GM23338 (cell line): Measurements from ENCODE around the gene IDH3B. TPM values are rescaled to one million over a fixed set of nuclear protein-coding genes. Genes with fewer than 3 reads are reported as not detected.

Source experiments
- ATAC-seq: fragments of 200-7000 bp; cut with Tn5 transposase; 3 replicates; pipeline ENCODE4 v1.9.1; 2020
- DNase-seq: peaks from one replicate; pipeline ENCODE4 v3.0.0-alpha.2; 2015; ENCODE audit warnings: low spot score
- H2AFZ ChIP-seq: fragments of 200-600 bp; sonication (generic); 2 replicates; pipeline ENCODE4 v1.8.0; 2016; ENCODE audit warnings: antibody characterized with exemption, mild to moderate bottlenecking, moderate library complexity
- H3F3A ChIP-seq: fragments of 200-600 bp; sonication (generic); replicated peaks from 2 replicates; pipeline ENCODE4 v1.8.0; 2017; ENCODE audit warnings: antibody characterized with exemption, mixed run types, low read depth
- H3K27ac ChIP-seq: fragments of 200-600 bp; sonication (generic); 2 replicates; pipeline ENCODE4 v1.6.1; 2016; ENCODE audit warnings: low read depth
- H3K27me3 ChIP-seq: fragments of 200-600 bp; sonication (generic); 2 replicates; pipeline ENCODE4 v1.8.0; 2016; ENCODE audit warnings: mild to moderate bottlenecking, mixed run types, moderate library complexity; ENCODE audit not compliant: insufficient read depth
- H3K36me3 ChIP-seq: fragments of 200-600 bp; sonication (generic); 2 replicates; pipeline ENCODE4 v1.8.0; 2016; ENCODE audit warnings: mild to moderate bottlenecking; ENCODE audit not compliant: insufficient read depth
- H3K4me1 ChIP-seq: fragments of 200-600 bp; sonication (generic); 2 replicates; pipeline ENCODE4 v1.8.0; 2016; ENCODE audit warnings: mild to moderate bottlenecking, moderate library complexity; ENCODE audit not compliant: insufficient read depth
- H3K4me2 ChIP-seq: fragments of 200-600 bp; sonication (generic); 2 replicates; pipeline ENCODE4 v1.7.1; 2017; ENCODE audit warnings: mixed run types
- H3K4me3 ChIP-seq: fragments of 200-600 bp; sonication (generic); 2 replicates; pipeline ENCODE4 v1.6.1; 2016; ENCODE audit warnings: mixed run types
- H3K79me2 ChIP-seq: fragments of 200-600 bp; sonication (generic); replicated peaks from 2 replicates; pipeline ENCODE4 v1.8.0; 2017; ENCODE audit warnings: mild to moderate bottlenecking; ENCODE audit not compliant: insufficient read depth
- H3K9me2 ChIP-seq: fragments of 200-600 bp; sonication (generic); 2 replicates; pipeline ENCODE4 v1.8.0; 2017; ENCODE audit not compliant: insufficient read depth
- H4K20me1 ChIP-seq: fragments of 200-600 bp; sonication (generic); replicated peaks from 2 replicates; pipeline ENCODE4 v1.8.0; 2017; ENCODE audit warnings: mild to moderate bottlenecking; ENCODE audit not compliant: insufficient read depth
- H3K27ac Mint-ChIP-seq: 2 replicates; pipeline ENCODE4 v1.8.0; 2020; ENCODE audit warnings: inconsistent platforms, mild to moderate bottlenecking, moderate library complexity, mixed read lengths
- H3K27me3 Mint-ChIP-seq: 3 replicates; pipeline ENCODE4 v1.8.0; 2022; ENCODE audit warnings: low read depth, mild to moderate bottlenecking, moderate library complexity, mixed read lengths, inconsistent platforms; ENCODE audit not compliant: insufficient read depth, poor library complexity
- H3K36me3 Mint-ChIP-seq: 3 replicates; pipeline ENCODE4 v1.8.0; 2021; ENCODE audit warnings: low read depth, mild to moderate bottlenecking, inconsistent platforms, moderate library complexity, mixed read lengths
- H3K4me1 Mint-ChIP-seq: 3 replicates; pipeline ENCODE4 v1.8.0; 2020; ENCODE audit warnings: mild to moderate bottlenecking, inconsistent platforms, mixed read lengths
- H3K4me3 Mint-ChIP-seq: 3 replicates; pipeline ENCODE4 v1.8.0; 2021; ENCODE audit warnings: moderate library complexity, mild to moderate bottlenecking, inconsistent platforms, mixed read lengths
- H3K9me3 Mint-ChIP-seq: 3 replicates; pipeline ENCODE4 v1.8.0; 2020; ENCODE audit warnings: moderate library complexity, mild to moderate bottlenecking, inconsistent platforms, mixed read lengths
- CREB1 ChIP-seq: fragments of 250-450 bp; sonication (Bioruptor Pico); IDR thresholded peaks from 2 replicates; pipeline ENCODE4 v1.5.0; 2020; ENCODE audit warnings: low read depth, mild to moderate bottlenecking, moderate library complexity
- CTCF ChIP-seq, 2 experiments: fragments of 200-600 bp in 1 of 2; sonication (generic) in 1 of 2; conservative IDR thresholded peaks; 2 replicates each; pipeline versions ENCODE4 v1.5.1 to v1.6.1; 2016 to 2017; ENCODE audit warnings: antibody characterized with exemption in 2 of 2, low read depth in 2 of 2, mild to moderate bottlenecking in 2 of 2, moderate library complexity in 1 of 2
- ETS1 ChIP-seq: IDR thresholded peaks from 2 replicates; pipeline ENCODE4 v1.6.1; 2016; ENCODE audit warnings: antibody characterized with exemption
- JUNB ChIP-seq: IDR thresholded peaks from one replicate; pipeline ENCODE4 v1.6.1; 2016; ENCODE audit warnings: antibody characterized with exemption; ENCODE audit not compliant: unreplicated experiment
- NANOG ChIP-seq: IDR thresholded peaks from 2 replicates; pipeline ENCODE4 v1.6.1; 2016; ENCODE audit warnings: antibody characterized with exemption, borderline replicate concordance
- POLR2AphosphoS5 ChIP-seq: IDR thresholded peaks from 2 replicates; pipeline ENCODE4 v1.6.1; 2016; ENCODE audit warnings: antibody characterized with exemption, low read depth
- REST ChIP-seq: IDR thresholded peaks from one replicate; pipeline ENCODE4 v1.6.1; 2018; ENCODE audit warnings: antibody characterized with exemption; ENCODE audit not compliant: unreplicated experiment
- STAT1 ChIP-seq: IDR thresholded peaks from one replicate; pipeline ENCODE4 v1.6.1; 2016; ENCODE audit warnings: antibody characterized with exemption; ENCODE audit not compliant: unreplicated experiment
- ZNF114 ChIP-seq: fragments of 250-450 bp; sonication (Bioruptor Pico); IDR thresholded peaks from 2 replicates; pipeline ENCODE4 v1.5.0; 2020; ENCODE audit warnings: mild to moderate bottlenecking, moderate library complexity
- ZNF331 ChIP-seq: fragments of 250-450 bp; sonication (Bioruptor Pico); IDR thresholded peaks from 2 replicates; pipeline ENCODE4 v1.5.0; 2020; ENCODE audit warnings: low read depth, mild to moderate bottlenecking, moderate library complexity
- polyA plus RNA-seq: library from polyadenylated mRNA; unstranded; fragments of >200 nt; fragmentation: Nextera tagmentation; extraction: Ambion mirVana; gene quantifications from 2 replicates; pipeline ENCODE4 v1.2.1, GENCODE V29; 2016
- total RNA-seq: library from RNA; depleted of rRNA; stranded (reverse); fragments of >200 nt; shearing (Covaris generic); gene quantifications from 2 replicates; pipeline ENCODE4 v1.2.3, GENCODE V29; 2014

The IDH3B gene
- total and polyA plus RNA-seq, 2 experiments from 2014 or later: 87.1 to 126 TPM

- DNase-seq: no peak
- H2AFZ ChIP-seq: no peak overlapping the region
- H3K9me3 Mint-ChIP-seq: no peaks in the 10 kb centered on the region; the same call in 2 of the 3 replicates
- H3F3A ChIP-seq: no peaks in the 10 kb centered on the region
- ATAC-seq: no peak
- H4K20me1 ChIP-seq: no peaks in the 10 kb centered on the region
- no peaks in the 10 kb centered on the region for H3K4me1 ChIP-seq
- no peaks in the 10 kb centered on the region for H3K9me2 ChIP-seq
- no peaks in the 10 kb centered on the region for H3K27me3 ChIP-seq
- peaks cover 12% of the 10 kb centered on the region for H3K27me3 Mint-ChIP-seq
- no peak overlapping the region for H3K4me2 ChIP-seq
- TF ChIP-seq CTCF (conservative IDR thresholded peaks at IDR 0.05; ENCODE audit: low read depth in 2 of 2): no peak
- no peak for TF ChIP-seq ZNF331 (CRISPR knock-in tag)
- no peak for TF ChIP-seq ZNF114 (CRISPR knock-in tag)
- no peak for TF ChIP-seq NANOG
- TF ChIP-seq JUNB: no peak
- TF ChIP-seq REST: no peak
- no peak for TF ChIP-seq CREB1 (CRISPR knock-in tag)
- TF ChIP-seq STAT1: no peak
- no peak for TF ChIP-seq POLR2AphosphoS5
- no peaks in the 10 kb centered on the region for H3K36me3 Mint-ChIP-seq
- no peak overlapping the region for H3K27ac ChIP-seq
- no peaks in the 10 kb centered on the region for H3K36me3 ChIP-seq
- H3K4me3 ChIP-seq: no peak overlapping the region
- H3K4me1 Mint-ChIP-seq: no peaks in the 10 kb centered on the region
- H3K4me3 Mint-ChIP-seq: no peak overlapping the region
- H3K27ac Mint-ChIP-seq: no peak overlapping the region
- no peaks in the 10 kb centered on the region for H3K79me2 ChIP-seq
Measured at GRCh38 chr20:2619961-2620595, 43.9 kb downstream of the IDH3B start.

- no peak overlapping the region for H2AFZ ChIP-seq
- H3K27ac ChIP-seq: no peak overlapping the region
- ATAC-seq (no peak), DNase-seq (no peak)
- H4K20me1 ChIP-seq: no peaks in the 10 kb centered on the region
- Mint-ChIP-seq H3K9me3 (no peaks in the 10 kb centered on the region; the same call in 2 of the 3 replicates), H3K4me1 (no peaks in the 10 kb centered on the region), H3K27me3 (peaks cover 12% of the 10 kb centered on the region), H3K27ac (no peak overlapping the region), H3K36me3 (no peaks in the 10 kb centered on the region), H3K4me3 (no peak overlapping the region)
- no peaks in the 10 kb centered on the region for H3K27me3 ChIP-seq
- H3K4me1 ChIP-seq: no peaks in the 10 kb centered on the region
- no peak overlapping the region for H3K4me2 ChIP-seq
- H3K79me2 ChIP-seq: no peaks in the 10 kb centered on the region
- no peaks in the 10 kb centered on the region for H3K36me3 ChIP-seq
- no peaks in the 10 kb centered on the region for H3F3A ChIP-seq
- no peaks in the 10 kb centered on the region for H3K9me2 ChIP-seq
- H3K4me3 ChIP-seq: no peak overlapping the region
- TF ChIP-seq CTCF (conservative IDR thresholded peaks at IDR 0.05; ENCODE audit: low read depth in 2 of 2) (no peak), ETS1 (no peak), NANOG (no peak)
Measured at GRCh38 chr20:2619337-2619736, 44.7 kb downstream of the IDH3B start.
